NB4 (cell line): ENCODE results near the gene CSF3.

Experiments used
- MAX ChIP-seq: IDR thresholded peaks from 2 replicates; pipeline ENCODE4 v1.6.1; 2011; ENCODE audit warnings: low read depth, low read length
- MYC ChIP-seq: IDR thresholded peaks from 2 replicates; pipeline ENCODE4 v1.6.1; 2011; ENCODE audit warnings: low read depth, low read length
- POLR2A ChIP-seq: IDR thresholded peaks from 2 replicates; pipeline ENCODE4 v1.6.1; 2011; ENCODE audit warnings: mild to moderate bottlenecking; ENCODE audit not compliant: insufficient read length; ENCODE audit errors: extremely low read depth
- TF ChIP-seq, protein P1 (sequence below): IDR thresholded peaks from one replicate; pipeline ENCODE4 v1.5.1; 2012; ENCODE audit warnings: low read depth, low read length

GRCh38 chr17:40061609-40062038 is 46.4 kb downstream of the CSF3 start:
- TF ChIP-seq POLR2A (no peak), MAX (no peak), MYC (no peak)
- TF ChIP-seq, protein P1, sequence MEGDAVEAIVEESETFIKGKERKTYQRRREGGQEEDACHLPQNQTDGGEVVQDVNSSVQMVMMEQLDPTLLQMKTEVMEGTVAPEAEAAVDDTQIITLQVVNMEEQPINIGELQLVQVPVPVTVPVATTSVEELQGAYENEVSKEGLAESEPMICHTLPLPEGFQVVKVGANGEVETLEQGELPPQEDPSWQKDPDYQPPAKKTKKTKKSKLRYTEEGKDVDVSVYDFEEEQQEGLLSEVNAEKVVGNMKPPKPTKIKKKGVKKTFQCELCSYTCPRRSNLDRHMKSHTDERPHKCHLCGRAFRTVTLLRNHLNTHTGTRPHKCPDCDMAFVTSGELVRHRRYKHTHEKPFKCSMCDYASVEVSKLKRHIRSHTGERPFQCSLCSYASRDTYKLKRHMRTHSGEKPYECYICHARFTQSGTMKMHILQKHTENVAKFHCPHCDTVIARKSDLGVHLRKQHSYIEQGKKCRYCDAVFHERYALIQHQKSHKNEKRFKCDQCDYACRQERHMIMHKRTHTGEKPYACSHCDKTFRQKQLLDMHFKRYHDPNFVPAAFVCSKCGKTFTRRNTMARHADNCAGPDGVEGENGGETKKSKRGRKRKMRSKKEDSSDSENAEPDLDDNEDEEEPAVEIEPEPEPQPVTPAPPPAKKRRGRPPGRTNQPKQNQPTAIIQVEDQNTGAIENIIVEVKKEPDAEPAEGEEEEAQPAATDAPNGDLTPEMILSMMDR, result no peak
